Glomerular visceral epithelial cell (primary cell): ENCODE measurements around the gene ALG10B.
"Not testable (repeated sequence)": the region's sequence is repeated elsewhere in the genome, so short reads cannot be mapped to it uniquely, and the experiment has no call there.

ENCODE experiments used
- DNase-seq: peaks from one replicate; pipeline ENCODE4 v3.0.0-alpha.2; 2016; ENCODE audit errors: extremely low spot score

ALG10B gene, protein sequence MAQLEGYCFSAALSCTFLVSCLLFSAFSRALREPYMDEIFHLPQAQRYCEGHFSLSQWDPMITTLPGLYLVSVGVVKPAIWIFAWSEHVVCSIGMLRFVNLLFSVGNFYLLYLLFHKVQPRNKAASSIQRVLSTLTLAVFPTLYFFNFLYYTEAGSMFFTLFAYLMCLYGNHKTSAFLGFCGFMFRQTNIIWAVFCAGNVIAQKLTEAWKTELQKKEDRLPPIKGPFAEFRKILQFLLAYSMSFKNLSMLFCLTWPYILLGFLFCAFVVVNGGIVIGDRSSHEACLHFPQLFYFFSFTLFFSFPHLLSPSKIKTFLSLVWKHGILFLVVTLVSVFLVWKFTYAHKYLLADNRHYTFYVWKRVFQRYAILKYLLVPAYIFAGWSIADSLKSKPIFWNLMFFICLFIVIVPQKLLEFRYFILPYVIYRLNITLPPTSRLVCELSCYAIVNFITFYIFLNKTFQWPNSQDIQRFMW

DNA sequence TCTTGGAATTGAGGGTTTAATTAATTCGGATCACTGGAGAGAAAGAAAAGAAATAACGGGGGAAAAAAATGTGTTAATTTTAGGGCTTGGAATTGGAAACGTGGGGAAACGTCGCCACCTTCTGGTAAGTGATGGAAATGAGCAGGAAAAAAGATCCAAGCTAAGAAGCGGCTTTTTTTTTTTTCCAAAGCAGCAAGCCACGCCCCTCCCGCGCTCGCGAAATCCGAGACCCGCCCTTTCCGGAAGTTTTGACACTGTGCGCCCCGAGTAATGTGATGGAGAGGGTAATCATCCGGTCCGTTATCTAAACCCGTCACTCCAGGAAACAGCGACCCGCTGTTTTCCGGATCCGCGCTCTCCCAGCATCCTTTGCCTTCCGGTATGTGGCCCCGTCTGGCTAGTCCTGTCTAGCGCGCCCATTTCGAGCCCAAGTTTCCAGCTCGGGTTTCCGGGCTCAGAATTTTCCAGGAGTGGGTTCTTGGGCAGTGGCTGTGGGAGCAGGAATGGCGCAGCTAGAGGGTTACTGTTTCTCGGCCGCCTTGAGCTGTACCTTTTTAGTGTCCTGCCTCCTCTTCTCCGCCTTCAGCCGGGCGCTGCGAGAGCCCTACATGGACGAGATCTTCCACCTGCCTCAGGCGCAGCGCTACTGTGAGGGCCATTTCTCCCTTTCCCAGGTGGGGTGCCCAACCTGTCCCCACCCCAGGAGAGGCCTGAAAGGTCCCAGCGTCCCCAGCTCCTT, at the start of gene ALG10B:
ALG10B (plus strand) TSS at position 384 of the 739 bp plus-strand sequence; CDS start at position 504, 120 bp downstream.
- peak; percentile 96 for DNase-seq

DNA sequence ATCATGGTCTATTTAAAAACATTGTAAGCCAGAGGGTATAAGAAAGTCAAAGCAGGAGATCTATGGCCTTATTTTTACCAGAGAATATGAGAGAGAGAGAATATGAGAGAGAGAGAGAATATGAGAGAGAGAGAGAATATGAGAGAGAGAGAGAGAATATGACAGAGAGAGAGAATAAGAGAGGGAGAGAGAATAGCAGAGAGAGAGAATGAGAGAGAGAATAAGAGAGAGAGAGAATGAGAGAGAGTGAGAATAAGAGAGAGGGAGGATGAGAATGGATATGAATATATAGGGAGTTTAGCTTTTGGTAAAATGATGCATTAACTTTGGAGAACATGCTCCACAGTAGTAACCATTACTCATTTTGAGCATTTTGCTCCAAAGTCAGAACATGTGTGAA, 48.0 kb upstream of the ALG10B start:
- no peak for DNase-seq

DNA sequence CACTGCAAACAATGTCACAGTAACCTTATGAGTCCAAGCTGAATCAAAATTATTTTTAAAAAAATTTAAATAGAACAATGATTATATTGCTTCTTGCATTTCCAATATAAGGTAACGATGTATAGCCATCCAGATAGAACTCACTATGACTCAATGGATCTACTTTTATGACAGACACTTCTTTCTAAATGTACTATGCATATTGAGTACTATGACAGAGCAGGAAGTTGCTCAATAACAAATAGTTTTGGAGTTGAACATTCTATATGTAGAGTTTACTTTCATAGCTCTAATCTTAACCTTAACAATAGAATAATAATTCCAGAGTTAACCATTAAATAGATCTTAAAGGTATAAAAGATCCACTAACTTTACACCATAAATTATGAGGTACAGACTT, 46.7 kb upstream of the ALG10B start:
- no peak for DNase-seq

DNA sequence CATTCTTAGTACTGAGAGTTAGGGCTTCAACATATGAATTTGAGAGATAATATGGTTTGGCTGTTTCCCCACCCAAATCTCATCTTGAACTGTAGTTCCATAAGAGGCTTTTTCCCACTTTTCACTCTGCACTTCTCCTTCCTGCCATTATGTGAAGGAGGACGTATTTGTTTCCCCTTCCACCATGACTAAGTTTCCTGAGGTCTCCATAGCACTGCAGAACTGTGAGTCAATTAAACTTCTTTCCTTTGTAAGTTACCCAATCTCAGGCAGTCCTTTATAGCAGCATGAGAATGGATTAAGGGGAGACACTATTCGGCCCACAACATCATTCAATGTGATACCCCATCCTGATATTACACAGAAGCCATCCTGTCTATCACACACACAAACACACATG, 36.8 kb upstream of the ALG10B start:
- DNase-seq = no peak

DNA sequence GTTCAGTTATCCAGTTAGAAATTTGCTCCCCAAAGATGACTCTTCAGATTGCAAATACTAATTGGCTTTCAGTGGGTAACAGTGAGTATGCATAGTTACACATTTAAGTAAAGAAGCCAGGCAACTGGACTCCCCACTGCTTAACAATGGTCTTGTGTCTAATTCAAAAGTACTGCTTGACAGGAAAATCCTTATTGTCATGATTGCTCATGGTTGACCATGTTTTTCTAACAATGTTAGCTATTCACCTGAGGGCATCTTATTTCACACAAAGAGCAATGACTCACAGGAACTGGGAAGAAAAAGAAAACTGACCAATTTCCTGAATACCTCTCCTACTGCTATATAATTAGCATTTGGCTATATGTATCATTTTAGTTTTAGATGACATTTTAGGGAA, 33.7 kb upstream of the ALG10B start:
- DNase-seq = peak; percentile 1

DNA sequence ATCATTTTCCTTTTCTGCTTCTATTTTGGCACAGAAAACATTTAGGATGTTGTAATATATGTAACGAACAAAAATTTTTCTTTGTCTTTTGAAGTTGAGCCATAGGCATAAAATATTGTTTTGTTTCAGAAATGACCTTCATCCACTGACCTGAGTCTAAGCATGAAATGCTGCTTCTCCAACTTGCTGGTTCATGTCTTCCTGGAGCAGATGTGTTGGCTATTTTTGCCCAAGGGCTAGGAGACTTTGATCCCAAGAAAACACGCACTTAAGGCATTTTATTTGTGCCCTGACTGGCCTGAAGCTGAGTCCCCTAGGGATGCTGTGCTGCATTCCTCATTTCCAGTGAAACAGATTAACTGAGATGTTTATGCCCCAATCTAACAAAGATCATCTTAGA, 27.2 kb upstream of the ALG10B start:
- no peak for DNase-seq

DNA sequence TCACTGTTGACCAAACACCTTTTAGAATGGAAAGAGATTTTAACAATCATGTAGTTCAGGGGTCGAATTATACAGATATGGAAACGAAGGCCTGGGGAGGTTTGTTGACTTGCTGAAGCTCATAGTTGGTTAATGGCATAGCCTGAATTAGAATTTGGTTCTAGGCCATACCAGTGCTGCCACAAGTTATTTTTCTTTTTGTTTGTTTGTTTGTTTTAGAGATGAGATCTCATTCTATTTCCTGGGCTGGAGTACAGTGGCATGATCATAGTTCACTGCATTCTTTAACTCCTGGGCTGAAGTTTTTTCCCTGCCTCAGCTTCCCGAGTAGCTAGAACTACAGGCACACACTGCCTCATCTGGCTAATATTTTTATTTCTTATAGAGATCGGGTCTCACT, 25.4 kb upstream of the ALG10B start:
- no peak for DNase-seq

DNA sequence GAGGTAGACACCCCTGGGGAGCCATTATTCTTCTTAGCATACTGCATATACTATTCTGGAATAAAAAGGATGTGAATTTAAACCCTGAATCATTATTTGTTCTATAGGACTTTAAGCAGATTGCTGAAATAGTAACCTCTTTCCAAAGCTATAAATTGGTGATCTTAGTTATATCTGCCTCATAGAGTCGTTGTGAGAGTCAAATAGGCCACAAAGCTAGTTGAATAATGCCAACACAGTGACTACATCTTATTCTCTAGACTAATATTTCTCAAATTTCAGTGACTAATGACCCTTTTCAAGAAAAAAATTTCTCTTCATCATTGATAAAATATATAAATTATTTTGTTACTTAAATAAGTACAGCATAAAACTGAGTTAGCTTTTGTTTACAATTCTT, 13.6 kb upstream of the ALG10B start:
- not testable (repeated sequence) for DNase-seq

DNA sequence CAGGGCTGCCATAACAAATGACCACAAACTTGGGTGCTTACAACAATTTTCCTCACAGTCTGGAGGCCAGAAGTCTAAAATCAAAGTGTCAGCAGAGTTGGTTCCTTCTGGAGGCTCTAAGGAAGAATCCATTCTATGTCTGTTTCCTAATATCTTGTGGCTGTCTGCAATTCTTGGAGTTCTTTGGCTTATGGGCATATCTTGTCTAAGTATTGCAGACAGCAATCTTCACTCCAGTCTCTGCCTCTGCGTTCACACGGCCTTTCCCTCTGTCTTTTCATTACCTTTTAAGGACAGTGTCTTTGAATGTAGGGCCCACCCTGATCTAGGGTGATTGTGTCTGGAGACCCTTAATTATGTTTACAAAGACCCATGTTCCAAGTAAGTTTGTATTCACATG, 5.4 kb downstream of the ALG10B start:
- DNase-seq = not testable (repeated sequence)

DNA sequence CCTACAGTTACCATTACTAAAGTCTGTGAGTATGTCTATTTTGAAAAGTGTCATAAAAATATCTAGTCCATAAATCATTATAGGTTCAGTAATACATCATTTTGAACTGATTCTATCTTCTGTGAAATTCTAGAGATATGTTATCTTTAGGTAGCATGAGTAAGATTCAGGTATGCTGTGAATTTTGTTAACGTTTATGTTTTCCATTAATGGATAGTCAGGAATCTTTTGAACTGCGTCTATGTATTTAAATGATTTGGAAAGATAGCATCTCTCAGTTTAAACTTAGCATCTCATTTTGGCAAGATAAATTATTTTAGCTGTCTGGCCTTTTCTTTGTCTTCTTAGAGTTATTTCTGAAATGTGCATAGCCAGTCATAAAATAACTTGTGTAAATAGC, 8.3 kb downstream of the ALG10B start:
- no peak for DNase-seq

DNA sequence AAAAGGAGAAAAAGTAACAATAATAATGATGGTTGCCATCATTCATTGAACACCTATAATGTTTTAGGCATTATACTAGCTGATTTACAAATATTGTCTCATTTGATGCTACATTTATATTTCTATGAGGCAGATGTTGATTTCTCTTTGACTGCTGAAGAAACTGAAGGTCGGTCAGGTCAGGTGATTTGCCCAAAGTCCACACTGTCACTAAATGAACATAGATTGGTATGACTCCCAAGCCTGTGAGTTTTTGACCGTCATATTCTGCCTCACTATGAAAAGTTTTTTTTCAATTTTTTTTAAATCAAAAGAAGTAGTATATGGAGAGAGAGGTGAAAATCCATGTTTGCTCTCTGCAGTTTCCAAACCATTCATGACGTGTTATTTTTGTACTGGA, 10.8 kb downstream of the ALG10B start:
- DNase-seq = no peak

DNA sequence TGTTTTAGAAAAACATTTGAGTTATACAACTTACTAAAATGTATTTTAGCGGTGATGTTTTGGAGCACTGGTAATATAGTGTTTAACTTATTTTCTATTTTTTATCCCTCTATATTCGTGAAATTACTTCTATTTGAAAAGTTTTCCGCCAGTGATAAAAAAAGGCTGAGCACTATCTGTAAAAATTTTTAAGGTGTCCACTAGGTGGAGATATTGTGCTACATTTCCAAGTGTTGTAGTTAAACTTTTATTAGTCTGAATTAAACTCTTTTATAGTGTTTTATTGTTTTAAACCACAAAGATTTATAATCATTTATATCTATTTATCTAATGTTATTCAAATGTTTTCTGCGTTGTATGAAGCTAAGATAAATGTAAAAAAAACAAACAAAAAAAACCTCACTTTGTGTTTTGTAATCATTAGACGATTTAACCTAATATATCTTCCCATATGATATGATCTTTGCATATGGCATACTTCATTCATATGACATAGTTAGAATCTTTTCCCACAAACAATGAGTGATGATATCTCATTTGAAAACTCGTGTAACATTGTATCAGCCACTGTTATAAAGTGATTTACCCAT, 11.8 kb downstream of the ALG10B start:
- peak; percentile 35 for DNase-seq

DNA sequence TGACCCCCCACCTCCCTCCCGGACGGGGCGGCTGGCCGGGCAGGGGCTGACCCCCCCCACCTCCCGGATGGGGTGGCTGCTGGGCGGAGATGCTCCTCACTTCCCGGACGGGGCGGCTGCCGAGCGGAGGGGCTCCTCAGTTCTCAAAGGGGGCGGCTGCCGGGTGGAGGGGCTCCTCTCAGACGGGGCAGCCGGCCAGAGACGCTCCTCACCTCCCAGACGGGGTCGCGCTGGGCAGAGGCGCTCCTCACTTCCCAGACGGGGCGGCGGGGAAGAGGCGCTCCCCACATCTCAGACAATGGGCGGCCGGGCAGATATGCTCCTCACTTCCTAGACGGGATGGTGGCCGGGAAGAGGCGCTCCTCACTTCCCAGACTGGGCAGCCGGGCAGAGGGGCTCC, 13.8 kb downstream of the ALG10B start:
- DNase-seq = not testable (repeated sequence)

DNA sequence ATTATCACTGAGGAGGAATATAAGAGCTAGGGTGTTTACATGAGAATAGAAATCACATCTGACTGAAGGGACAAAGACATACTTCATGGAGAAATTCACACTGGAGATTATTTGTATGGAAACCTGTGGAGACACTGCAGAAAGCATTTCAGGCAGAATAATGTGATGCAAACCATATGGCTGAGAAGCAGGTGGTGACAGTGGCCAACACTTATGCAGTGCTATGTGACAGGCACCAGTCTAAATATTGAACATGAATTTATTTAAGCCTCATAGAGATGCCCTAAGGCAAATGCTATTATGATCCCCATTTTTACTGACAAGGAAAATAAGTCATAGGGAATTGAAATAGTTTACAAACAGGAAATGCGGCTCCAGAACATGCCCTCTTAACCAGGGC, 16.2 kb downstream of the ALG10B start:
- no peak for DNase-seq

DNA sequence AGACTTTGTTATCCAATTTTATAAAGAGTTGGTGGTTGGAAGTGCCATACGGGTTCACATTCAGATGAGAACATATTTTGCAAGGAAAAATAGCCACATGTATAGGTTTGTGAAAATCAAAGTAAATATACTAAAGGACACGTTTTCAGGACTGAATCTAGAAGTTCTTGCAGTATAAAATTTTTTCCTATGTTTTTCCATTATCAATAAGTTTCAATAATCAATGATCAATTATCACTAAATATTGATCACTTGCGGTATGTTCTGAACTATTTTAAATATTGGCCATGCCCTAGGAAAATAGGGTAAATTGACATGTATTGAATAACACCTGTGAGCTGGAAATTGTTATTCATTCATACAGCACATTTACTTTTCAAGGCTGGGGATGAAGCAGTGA, 25.9 kb downstream of the ALG10B start:
- DNase-seq = no peak

DNA sequence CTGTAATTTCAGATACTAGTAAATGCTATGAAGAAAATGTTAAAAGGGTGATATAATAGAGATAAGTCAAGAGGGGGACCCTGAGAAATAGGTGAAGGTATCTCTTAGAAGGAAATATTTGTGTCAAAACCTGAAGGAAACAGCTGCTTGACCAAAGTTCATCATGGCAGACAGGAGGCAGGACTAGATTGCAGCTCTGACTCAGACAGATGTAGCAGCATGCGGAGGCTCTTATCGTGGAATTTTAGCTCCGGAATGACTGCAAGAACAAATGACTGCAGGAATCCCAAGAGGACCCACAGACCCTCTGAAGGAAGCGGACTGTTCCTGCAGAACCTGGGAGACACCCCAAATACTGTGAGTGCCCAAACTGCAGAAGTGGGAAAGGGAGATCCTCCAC, 26.7 kb downstream of the ALG10B start:
- DNase-seq = not testable (repeated sequence)

DNA sequence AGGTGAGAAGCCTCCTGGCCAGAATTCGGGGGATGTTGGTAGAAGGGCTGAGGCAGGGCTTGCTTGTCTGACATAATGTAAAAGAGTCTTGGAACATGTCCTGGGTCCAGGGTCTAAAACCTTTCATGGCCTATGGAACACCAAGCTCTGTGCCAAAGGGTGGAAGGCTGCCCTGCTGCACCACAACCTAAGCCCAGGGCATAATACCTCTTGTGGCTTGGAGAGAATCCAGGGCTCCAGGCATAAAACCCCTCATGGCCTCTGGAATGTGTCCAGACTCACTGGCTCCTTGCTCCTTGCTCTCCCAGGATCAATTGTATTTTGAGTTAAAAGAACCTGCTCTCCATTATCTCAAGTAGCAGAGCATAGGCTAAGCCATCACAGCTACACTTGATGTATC, 27.3 kb downstream of the ALG10B start:
- DNase-seq = peak; percentile 1

DNA sequence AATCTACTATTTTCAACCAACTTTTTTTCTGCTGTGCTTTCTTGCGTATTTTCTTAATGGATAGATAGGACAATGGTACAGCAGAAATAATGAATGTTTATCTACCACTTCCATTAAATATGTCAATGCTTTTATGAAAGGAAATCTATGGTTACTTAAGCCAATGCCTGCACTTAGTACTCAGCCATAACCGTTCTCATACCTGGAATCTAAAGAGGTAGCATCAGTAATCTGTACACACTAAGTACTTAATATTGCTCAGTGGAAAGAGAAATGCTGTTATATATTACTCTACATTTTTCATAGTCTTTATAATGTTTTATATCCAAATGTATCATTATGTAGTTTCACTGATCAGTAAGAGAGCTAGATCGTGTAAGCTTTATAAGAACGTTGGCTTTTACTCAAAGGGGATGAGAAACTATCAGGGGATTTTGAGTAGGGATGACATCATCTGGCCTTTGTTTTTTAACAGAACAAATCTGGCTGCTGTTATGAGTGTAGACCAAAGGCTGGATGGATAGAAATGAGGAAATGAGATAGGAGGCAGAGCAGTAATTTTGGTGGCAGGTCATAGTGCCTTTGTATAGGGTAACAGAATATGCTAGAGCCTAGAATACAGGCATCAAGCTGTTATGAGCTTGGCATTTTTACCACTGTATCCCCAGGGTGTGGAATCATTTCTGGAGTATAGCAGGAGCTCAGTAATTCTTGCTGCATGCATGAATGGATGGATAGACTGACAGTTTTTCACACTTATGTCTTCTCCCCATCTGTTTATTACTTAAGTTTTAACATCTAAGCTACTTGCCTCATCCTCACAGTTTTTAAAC, 34.0 kb downstream of the ALG10B start:
- DNase-seq = no peak

DNA sequence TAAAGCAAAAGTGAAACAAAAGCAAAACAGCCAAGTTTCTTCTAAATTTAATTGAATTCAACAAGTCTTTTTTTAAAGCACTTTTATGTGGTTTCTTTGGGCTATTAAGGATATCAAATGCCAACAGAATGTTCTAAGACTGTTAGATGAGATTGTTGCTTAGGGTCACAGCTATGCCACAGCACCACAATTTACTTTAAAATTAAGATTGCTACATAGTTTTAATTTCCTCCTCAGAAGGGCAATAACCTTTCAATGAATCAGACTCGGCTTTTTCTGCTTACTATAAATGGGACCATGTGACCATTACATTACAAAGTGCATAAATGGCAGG, 34.6 kb downstream of the ALG10B start:
- DNase-seq = not testable (repeated sequence)

DNA sequence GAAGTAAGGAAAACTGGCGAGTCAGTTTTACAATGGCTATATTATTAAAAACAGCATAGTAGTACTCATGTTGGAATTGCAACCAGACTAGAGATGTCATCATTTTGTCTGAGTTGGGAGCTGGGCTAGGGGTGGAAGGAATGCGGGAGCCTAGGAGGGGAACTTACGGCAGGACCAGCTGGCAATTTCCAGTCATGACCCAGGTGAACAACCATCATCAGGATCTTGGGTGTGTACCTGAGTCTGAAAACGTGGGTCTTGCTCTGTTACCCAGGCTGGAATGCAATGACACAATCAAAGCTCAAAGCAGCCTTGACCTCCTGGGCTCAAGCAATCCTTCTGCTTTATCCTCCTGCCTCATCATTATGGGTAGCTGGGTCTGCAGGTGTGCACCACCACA, 50.9 kb downstream of the ALG10B start:
- DNase-seq = no peak

DNA sequence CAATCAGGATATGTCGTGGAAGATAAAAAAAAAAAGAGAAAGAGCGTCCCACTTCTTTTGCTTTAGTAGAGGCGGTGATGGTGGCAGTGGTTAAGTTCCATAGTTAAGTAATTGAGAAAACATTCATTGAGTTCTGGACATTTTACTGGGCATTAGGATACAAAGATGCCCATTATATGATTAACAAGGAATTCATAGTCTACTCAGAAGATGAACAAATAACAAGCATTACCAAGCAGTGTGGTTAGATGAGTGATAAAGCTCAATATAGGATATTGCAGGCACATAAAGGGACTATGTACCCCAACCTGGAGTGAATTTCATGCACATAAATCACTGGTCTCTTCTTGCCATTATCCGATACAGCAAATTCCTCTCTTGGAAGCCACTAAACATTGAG, 53.7 kb downstream of the ALG10B start:
- DNase-seq = no peak

DNA sequence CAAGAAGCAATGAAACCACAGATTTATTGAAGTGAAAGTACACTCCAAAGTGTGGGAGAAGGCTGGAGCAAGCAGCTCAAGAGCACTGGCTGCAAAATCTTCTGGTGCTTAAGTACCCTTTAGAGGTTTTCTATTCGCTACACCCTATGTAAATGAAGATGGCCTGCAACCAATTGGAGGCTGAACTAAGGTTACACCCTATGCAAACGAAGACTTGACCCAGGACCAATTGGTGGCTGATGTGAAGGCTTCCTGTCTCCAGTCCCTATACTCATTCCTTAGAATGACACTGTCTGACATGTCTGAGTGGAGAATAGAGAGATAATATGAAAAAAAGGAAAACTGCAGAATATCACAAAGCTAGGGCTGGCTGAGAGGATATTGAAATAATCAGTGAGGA, 57.2 kb downstream of the ALG10B start:
- no peak for DNase-seq
